SU-DHL-6 (cell line): ENCODE measurements around the gene NRN1.

ENCODE experiments used
- H2AFZ ChIP-seq: fragments of 200-600 bp; sonication (generic); 2 replicates; pipeline ENCODE4 v1.6.1; 2014; ENCODE audit warnings: low read depth, mild to moderate bottlenecking, moderate library complexity, mixed read lengths, antibody characterized with exemption, low read length; ENCODE audit not compliant: severe bottlenecking
- H3F3A ChIP-seq: fragments of 200-600 bp; shearing (Covaris generic); 2 replicates; pipeline ENCODE4 v1.6.0; 2016; ENCODE audit warnings: antibody characterized with exemption, mild to moderate bottlenecking; ENCODE audit not compliant: insufficient read depth
- H3K27ac ChIP-seq: fragments of 200-600 bp; sonication (generic); 2 replicates; pipeline ENCODE4 v1.5.1; 2016; ENCODE audit warnings: low read depth, mild to moderate bottlenecking, low read length, moderate library complexity, mixed read lengths
- H3K27me3 ChIP-seq: fragments of 200-600 bp; sonication (generic), shearing (Covaris generic); 2 replicates; pipeline ENCODE4 v1.6.0; 2014; ENCODE audit warnings: mild to moderate bottlenecking, low read length
- H3K36me3 ChIP-seq: fragments of 200-600 bp; sonication (generic); 2 replicates; pipeline ENCODE4 v1.6.1; 2014; ENCODE audit warnings: mild to moderate bottlenecking, low read length, mixed read lengths
- H3K4me2 ChIP-seq: fragments of 300-600, 200-600 bp; shearing (Covaris generic), sonication (generic); 2 replicates; pipeline ENCODE4 v1.6.0; 2014; ENCODE audit warnings: low read length, low read depth, mild to moderate bottlenecking; ENCODE audit not compliant: poor library complexity, severe bottlenecking
- H3K4me3 ChIP-seq: fragments of 200-600 bp; sonication (generic); 2 replicates; pipeline ENCODE4 v1.5.1; 2014; ENCODE audit warnings: antibody characterized with exemption, low read length, mild to moderate bottlenecking, mixed read lengths; ENCODE audit not compliant: insufficient read depth, poor library complexity, severe bottlenecking
- H3K79me2 ChIP-seq: fragments of 200-600 bp; sonication (generic); 2 replicates; pipeline ENCODE4 v1.6.1; 2014; ENCODE audit warnings: mild to moderate bottlenecking, low read length, moderate library complexity; ENCODE audit not compliant: insufficient read depth
- H3K9ac ChIP-seq: fragments of 200-600 bp; sonication (generic); 2 replicates; pipeline ENCODE4 v1.7.0; 2014; ENCODE audit warnings: mild to moderate bottlenecking, low read length
- H3K9me2 ChIP-seq: fragments of 200-600 bp; sonication (generic); replicated peaks from 2 replicates; pipeline ENCODE4 v1.6.1; 2014; ENCODE audit warnings: low read length; ENCODE audit not compliant: insufficient read depth
- H3K9me3 ChIP-seq: fragments of 200-600 bp; sonication (generic); 2 replicates; pipeline ENCODE4 v1.6.1; 2014; ENCODE audit warnings: low read length, mixed read lengths; ENCODE audit not compliant: insufficient read depth
- H4K20me1 ChIP-seq: fragments of 200-600 bp; sonication (generic); 2 replicates; pipeline ENCODE4 v1.6.1; 2014; ENCODE audit warnings: low read depth, mild to moderate bottlenecking, antibody characterized with exemption, low read length, moderate library complexity, mixed read lengths
- CTCF ChIP-seq: fragments of 200-600 bp; sonication (generic); IDR thresholded peaks from one replicate; pipeline ENCODE4 v1.5.1; 2017; ENCODE audit warnings: antibody characterized with exemption, mild to moderate bottlenecking, low read length, moderate library complexity; ENCODE audit not compliant: insufficient read depth, poor library complexity, severe bottlenecking
- EZH2phosphoT487 ChIP-seq: fragments of 200-600 bp; sonication (generic), shearing (Covaris generic); conservative IDR thresholded peaks from 2 replicates; pipeline ENCODE4 v1.6.1; 2018; ENCODE audit warnings: mild to moderate bottlenecking, antibody characterized with exemption, low read length, moderate library complexity, mixed read lengths

The NRN1 gene

GRCh38 chr6:6002848-6003620, 3.7 kb downstream of the NRN1 start:
- Histone ChIP-seq H3K4me2 (no peak overlapping the region), H3F3A (peaks cover 2% of the 10 kb centered on the region; the same call in 1 of the 2 replicates), H2AFZ (no peak overlapping the region), H3K9me2 (no peaks in the 10 kb centered on the region), H3K4me3 (no peak overlapping the region), H3K36me3 (no peaks in the 10 kb centered on the region), H3K79me2 (no peaks in the 10 kb centered on the region), H3K9ac (no peak overlapping the region), H3K9me3 (no peaks in the 10 kb centered on the region), H3K27me3 (no peaks in the 10 kb centered on the region), H4K20me1 (no peaks in the 10 kb centered on the region), H3K27ac (no peak overlapping the region)
- no peak for TF ChIP-seq CTCF
- TF ChIP-seq EZH2phosphoT487, result no peak

GRCh38 chr6:6002005-6002847, 4.5 kb downstream of the NRN1 start:
- H3F3A ChIP-seq, result no peaks in the 10 kb centered on the region
- H3K36me3 ChIP-seq, result no peaks in the 10 kb centered on the region
- H3K9me2 ChIP-seq, result no peaks in the 10 kb centered on the region
- no peaks in the 10 kb centered on the region for H3K79me2 ChIP-seq
- H3K27ac ChIP-seq, result no peak overlapping the region
- H3K27me3 ChIP-seq, result no peaks in the 10 kb centered on the region
- no peak overlapping the region for H2AFZ ChIP-seq
- no peak for TF ChIP-seq CTCF
- no peak for TF ChIP-seq EZH2phosphoT487
- H3K4me3 ChIP-seq, result no peak overlapping the region
- H3K9me3 ChIP-seq, result no peaks in the 10 kb centered on the region
- H4K20me1 ChIP-seq, result no peaks in the 10 kb centered on the region
- no peak overlapping the region for H3K4me2 ChIP-seq
- no peak overlapping the region for H3K9ac ChIP-seq

GRCh38 chr6:6001443-6001842, 5.3 kb downstream of the NRN1 start:
- Histone ChIP-seq H3F3A (no peaks in the 10 kb centered on the region), H3K4me3 (no peak overlapping the region), H3K36me3 (no peaks in the 10 kb centered on the region), H3K9me3 (no peaks in the 10 kb centered on the region), H3K79me2 (no peaks in the 10 kb centered on the region), H3K27ac (no peak overlapping the region), H3K9me2 (no peaks in the 10 kb centered on the region), H2AFZ (no peak overlapping the region), H4K20me1 (no peaks in the 10 kb centered on the region), H3K4me2 (no peak overlapping the region), H3K27me3 (no peaks in the 10 kb centered on the region), H3K9ac (no peak overlapping the region)
- no peak for TF ChIP-seq CTCF
- TF ChIP-seq EZH2phosphoT487, result no peak
